HFFc6 (cell line): ENCODE data around the gene PTGIR. TPM values are rescaled to one million over a fixed set of nuclear protein-coding genes. Genes with fewer than 3 reads are reported as not detected.

Experiments
- DNase-seq: peaks from one replicate; pipeline ENCODE4 v3.0.0-alpha.2; 2018
- H3K27ac Mint-ChIP-seq: 2 replicates; pipeline ENCODE4 v1.8.0; 2020; ENCODE audit warnings: mild to moderate bottlenecking, mixed read lengths
- H3K27me3 Mint-ChIP-seq: 2 replicates; pipeline ENCODE4 v1.8.0; 2021; ENCODE audit warnings: mild to moderate bottlenecking, moderate library complexity, mixed read lengths; ENCODE audit not compliant: insufficient read depth
- H3K36me3 Mint-ChIP-seq: 2 replicates; pipeline ENCODE4 v1.8.0; 2021; ENCODE audit warnings: low read depth, mixed read lengths
- H3K4me1 Mint-ChIP-seq: 2 replicates; pipeline ENCODE4 v1.8.0; 2020; ENCODE audit warnings: low read depth, mixed read lengths
- H3K4me3 Mint-ChIP-seq: 2 replicates; pipeline ENCODE4 v1.8.0; 2020; ENCODE audit warnings: mild to moderate bottlenecking, moderate library complexity, mixed read lengths
- H3K9me3 Mint-ChIP-seq: 2 replicates; pipeline ENCODE4 v1.8.0; 2020; ENCODE audit warnings: mild to moderate bottlenecking, mixed read lengths
- CTCF ChIP-seq: fragments of 200-600 bp; sonication (generic); IDR thresholded peaks from 2 replicates; pipeline ENCODE4 v1.5.0; 2021; ENCODE audit warnings: antibody characterized with exemption, mild to moderate bottlenecking
- total RNA-seq, 6 experiments: library from RNA; stranded (reverse); fragmentation: NEBNext Ultra II Directional; extraction: Animal tissue kit (Norgen Biotek cat#: 25700); gene quantifications; 2 replicates in 1 of 6; 3 replicates in 5 of 6; pipeline ENCODE4 v1.2.3, GENCODE V29; 2021

PTGIR gene
- total RNA-seq, 6 experiments from 2014 or later = 16.0 to 26.6 (median 17.9) TPM

- Mint-ChIP-seq H3K27ac (peak overlapping the region; percentile 79), H3K9me3 (no peaks in the 10 kb centered on the region), H3K36me3 (peaks cover 10% of the 10 kb centered on the region; the same call in 1 of the 2 replicates), H3K4me3 (peak overlapping the region; percentile 74), H3K27me3 (peaks cover 1% of the 10 kb centered on the region), H3K4me1 (peaks cover 74% of the 10 kb centered on the region)
- DNase-seq = no peak
- peak; percentile 54; the same call in 1 of the 2 replicates for TF ChIP-seq CTCF
Observed at GRCh38 chr19:46621191-46622117, 3.4 kb downstream of the PTGIR start.

- Mint-ChIP-seq H3K36me3 (peaks cover 10% of the 10 kb centered on the region; the same call in 1 of the 2 replicates), H3K9me3 (no peaks in the 10 kb centered on the region), H3K4me1 (peaks cover 71% of the 10 kb centered on the region), H3K27ac (peak overlapping the region; percentile 79), H3K4me3 (peak overlapping the region; percentile 74), H3K27me3 (peaks cover 1% of the 10 kb centered on the region)
- peak; percentile 61 for DNase-seq
- TF ChIP-seq CTCF = no peak
Observed at GRCh38 chr19:46620716-46621115, 4.2 kb downstream of the PTGIR start.

DNA sequence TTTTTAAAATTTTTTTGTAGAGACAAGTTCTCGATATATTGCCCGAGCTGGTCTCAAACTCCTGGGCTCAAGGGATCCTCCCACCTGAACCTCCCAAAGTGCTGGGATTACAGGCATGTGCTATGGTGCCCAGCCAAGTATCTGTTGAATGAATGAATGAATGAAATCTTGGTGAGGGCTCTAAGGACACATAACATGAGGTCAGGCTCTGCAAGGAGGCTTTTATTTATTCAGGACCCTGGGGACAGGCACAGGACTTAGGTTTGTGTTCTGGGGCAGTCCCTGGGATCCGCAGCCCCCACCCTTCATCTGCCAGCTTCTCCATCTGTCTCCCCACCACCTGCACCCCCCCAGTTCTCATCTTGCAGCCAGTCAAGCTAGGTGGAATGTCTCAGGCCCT, 4.6 kb downstream of the PTGIR start:
- no peak for TF ChIP-seq CTCF
- Mint-ChIP-seq H3K4me3 (peak overlapping the region; percentile 74; the same call in 1 of the 2 replicates), H3K36me3 (peaks cover 10% of the 10 kb centered on the region; the same call in 1 of the 2 replicates), H3K27me3 (peaks cover 1% of the 10 kb centered on the region), H3K4me1 (peaks cover 66% of the 10 kb centered on the region), H3K9me3 (no peaks in the 10 kb centered on the region), H3K27ac (peak overlapping the region; percentile 79)
- DNase-seq = no peak

DNA sequence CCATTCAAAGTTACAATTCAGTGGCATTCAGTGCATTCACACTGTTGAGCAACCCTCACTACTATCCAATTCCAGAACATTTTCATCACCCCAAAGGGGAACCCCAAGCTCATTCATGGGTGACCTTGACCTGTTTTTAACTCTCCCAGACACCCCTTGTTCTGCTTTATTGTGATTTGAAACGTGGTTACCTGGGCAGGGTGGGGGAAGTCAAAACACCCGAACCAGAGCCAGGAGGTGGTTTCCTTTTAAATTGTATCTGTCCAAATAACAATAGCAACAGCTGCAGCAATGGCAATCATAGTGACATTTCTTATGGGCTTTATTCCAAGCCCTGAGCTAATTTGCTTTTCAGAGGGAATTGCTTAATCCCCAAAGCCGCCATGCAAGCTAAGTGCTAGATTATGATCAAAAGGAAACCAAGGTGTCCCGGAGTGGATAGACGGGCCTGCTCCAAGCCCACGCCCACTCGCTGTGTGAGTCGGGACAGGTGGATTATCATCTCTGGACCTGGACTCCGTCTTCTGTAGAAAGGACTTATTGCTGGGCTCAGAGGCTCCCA, 6.1 kb downstream of the PTGIR start:
- Mint-ChIP-seq H3K27ac (no peak overlapping the region), H3K4me1 (peaks cover 60% of the 10 kb centered on the region), H3K27me3 (no peaks in the 10 kb centered on the region; the same call in none of the 2 replicates), H3K36me3 (peaks cover 10% of the 10 kb centered on the region; the same call in 1 of the 2 replicates), H3K4me3 (no peak overlapping the region), H3K9me3 (no peaks in the 10 kb centered on the region)
- no peak for DNase-seq
- no peak for TF ChIP-seq CTCF

DNA sequence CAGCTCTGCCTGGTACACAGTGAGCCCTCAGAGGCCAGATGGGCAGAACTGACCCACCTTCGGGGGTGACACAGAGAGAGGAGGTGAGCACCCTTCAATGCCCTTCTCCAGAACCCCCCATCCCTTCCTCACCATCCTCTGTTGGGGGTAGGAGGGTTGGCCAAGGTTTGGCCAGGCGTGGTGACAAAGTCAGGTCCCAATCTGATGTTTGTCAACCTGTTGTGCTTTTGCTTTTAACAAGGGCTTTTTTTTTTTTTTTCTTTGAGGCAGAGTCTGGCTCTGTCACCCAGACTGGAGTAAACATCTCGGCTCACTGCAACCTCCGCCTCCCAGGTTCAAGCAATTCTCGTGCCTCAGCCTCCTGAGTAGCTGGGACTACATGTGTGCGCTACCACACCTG, 7.3 kb downstream of the PTGIR start:
- DNase-seq = no peak
- Mint-ChIP-seq H3K4me1 (peaks cover 60% of the 10 kb centered on the region), H3K27ac (no peak overlapping the region), H3K4me3 (no peak overlapping the region), H3K27me3 (no peaks in the 10 kb centered on the region; the same call in none of the 2 replicates), H3K36me3 (peaks cover 10% of the 10 kb centered on the region; the same call in 1 of the 2 replicates), H3K9me3 (no peaks in the 10 kb centered on the region)
- TF ChIP-seq CTCF = no peak
